ENCODE results near the gene ADCYAP1R1. TPM values are rescaled to one million over a fixed set of nuclear protein-coding genes. Genes with fewer than 3 reads are reported as not detected.

The ADCYAP1R1 gene
- total RNA-seq, 4 donors from 2014 or later, result 3.1 to 22.0 (median 6.7) TPM

DNA sequence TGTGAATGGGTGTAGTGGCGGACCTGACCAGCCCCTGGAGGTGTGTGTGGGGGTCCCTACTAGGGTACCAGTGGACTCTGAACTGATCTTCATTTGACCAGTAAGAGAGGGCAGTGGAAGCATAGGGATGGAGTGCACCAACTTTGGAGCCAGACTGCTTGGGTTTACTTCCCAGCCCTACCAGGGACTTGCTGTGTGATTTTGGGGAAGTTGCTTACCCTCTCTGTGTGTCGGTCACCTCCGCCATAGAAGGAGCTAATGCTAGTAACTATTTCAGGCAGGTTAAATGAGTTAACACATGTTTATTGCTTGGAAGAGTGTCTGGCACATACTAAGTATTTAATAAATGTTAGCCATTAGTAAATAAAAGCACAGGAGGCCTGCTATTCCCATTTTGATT is 6.6 kb downstream of the ADCYAP1R1 start:
- Histone ChIP-seq H3K4me3 (no peak overlapping the region), H3K36me3 (no peaks in the 10 kb centered on the region), H3K9me3 (no peaks in the 10 kb centered on the region), H3K27me3 (no peaks in the 10 kb centered on the region), H3K27ac (no peak overlapping the region), H3K4me1 (no peaks in the 10 kb centered on the region)
- TF ChIP-seq POLR2A (IDR thresholded peaks at IDR 0.05) (no peak), CTCF (IDR thresholded peaks at IDR 0.05) (no peak)
- DNase-seq, result no peak
- intact Hi-C loops (cut with DNase I; ENCODE audit: low total_unique reads), result no loop called here

GRCh38 chr7:31059551-31059950 is 7.4 kb downstream of the ADCYAP1R1 start:
- H3K9me3 ChIP-seq, result no peaks in the 10 kb centered on the region
- intact Hi-C loops (cut with DNase I; ENCODE audit: low total_unique reads), result no loop called here
- no peaks in the 10 kb centered on the region for H3K4me1 ChIP-seq
- H3K27ac ChIP-seq, result no peak overlapping the region
- no peaks in the 10 kb centered on the region for H3K27me3 ChIP-seq
- no peak for DNase-seq
- no peak overlapping the region for H3K4me3 ChIP-seq
- H3K36me3 ChIP-seq, result no peaks in the 10 kb centered on the region
- no peak for TF ChIP-seq POLR2A (IDR thresholded peaks at IDR 0.05)
- no peak for TF ChIP-seq CTCF (IDR thresholded peaks at IDR 0.05)

DNA sequence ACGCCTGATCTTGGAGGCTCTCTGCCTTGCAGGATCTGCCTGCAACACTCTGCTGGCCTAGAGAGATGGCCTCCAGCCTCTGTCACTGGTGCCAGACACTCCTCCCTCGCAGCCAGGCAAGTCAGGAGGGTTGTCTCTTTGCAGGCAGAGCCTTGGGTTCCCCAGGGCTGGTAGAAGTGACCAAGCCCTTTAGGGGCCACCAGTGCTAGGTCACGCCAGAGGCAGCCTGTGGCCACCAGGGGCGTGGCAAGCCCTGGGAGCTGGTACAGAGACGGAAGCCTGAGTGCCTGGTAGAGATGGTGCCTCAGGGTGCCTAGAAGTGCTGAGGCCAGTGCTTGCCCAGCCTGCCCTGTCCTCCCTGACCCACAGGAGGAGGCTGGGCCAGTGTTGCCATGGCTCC is 9.1 kb downstream of the ADCYAP1R1 start:
- Histone ChIP-seq H3K4me1 (no peaks in the 10 kb centered on the region), H3K27me3 (no peaks in the 10 kb centered on the region), H3K27ac (no peak overlapping the region), H3K4me3 (no peak overlapping the region), H3K9me3 (no peaks in the 10 kb centered on the region), H3K36me3 (no peaks in the 10 kb centered on the region)
- intact Hi-C loops (cut with DNase I; ENCODE audit: low total_unique reads), result no loop called here
- no peak for TF ChIP-seq CTCF (IDR thresholded peaks at IDR 0.05)
- TF ChIP-seq POLR2A (IDR thresholded peaks at IDR 0.05), result no peak
- no peak for DNase-seq

DNA sequence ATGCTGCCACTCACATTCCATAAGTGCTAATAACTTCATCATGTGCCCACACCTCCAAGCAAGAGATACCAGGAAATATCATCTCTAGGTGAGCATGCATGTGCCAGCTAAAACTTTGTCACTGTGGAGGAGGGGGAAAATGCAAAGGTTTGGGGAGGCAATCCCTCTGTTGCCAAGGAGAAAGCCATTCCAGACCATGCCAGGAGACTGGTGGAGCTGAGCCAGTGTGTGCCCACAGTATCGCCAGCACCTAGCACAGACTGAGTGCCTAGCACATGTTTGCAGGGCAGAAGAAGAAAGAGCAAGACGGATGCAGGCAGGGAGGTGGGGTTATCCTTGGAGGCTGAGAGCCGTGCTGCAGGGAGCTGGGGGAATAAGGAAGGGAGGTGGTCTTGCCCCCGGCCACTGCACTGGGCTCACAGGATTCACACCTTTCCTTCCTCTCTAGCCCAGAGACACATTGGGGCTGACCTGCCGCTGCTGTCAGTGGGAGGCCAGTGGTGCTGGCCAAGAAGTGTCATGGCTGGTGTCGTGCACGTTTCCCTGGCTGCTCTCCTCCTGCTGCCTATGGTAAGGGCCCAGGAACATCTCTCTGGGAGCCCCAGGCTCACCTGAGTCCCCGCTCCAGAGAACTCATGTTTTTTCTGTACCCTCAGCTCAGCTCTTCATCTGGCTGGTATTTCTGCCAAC is 10.8 kb downstream of the ADCYAP1R1 start:
- H3K36me3 ChIP-seq, result no peaks in the 10 kb centered on the region
- H3K4me1 ChIP-seq, result no peaks in the 10 kb centered on the region
- no peaks in the 10 kb centered on the region for H3K9me3 ChIP-seq
- no peak for TF ChIP-seq POLR2A (IDR thresholded peaks at IDR 0.05)
- no peak for TF ChIP-seq CTCF (IDR thresholded peaks at IDR 0.05)
- no peak for DNase-seq
- no peak overlapping the region for H3K27ac ChIP-seq
- intact Hi-C loops (cut with DNase I; ENCODE audit: low total_unique reads), result no loop called here
- no peaks in the 10 kb centered on the region for H3K27me3 ChIP-seq
- no peak overlapping the region for H3K4me3 ChIP-seq

- intact Hi-C loops (cut with DNase I; ENCODE audit: low total_unique reads), result no loop called here
- Histone ChIP-seq H3K4me3 (no peak overlapping the region), H3K27me3 (no peaks in the 10 kb centered on the region), H3K4me1 (no peaks in the 10 kb centered on the region), H3K36me3 (no peaks in the 10 kb centered on the region), H3K27ac (no peak overlapping the region), H3K9me3 (no peaks in the 10 kb centered on the region)
- DNase-seq, result no peak
- no peak for TF ChIP-seq POLR2A (IDR thresholded peaks at IDR 0.05)
- TF ChIP-seq CTCF (IDR thresholded peaks at IDR 0.05), result no peak
These were observed 13.0 kb downstream of the ADCYAP1R1 start for GRCh38 chr7:31065021-31065593.
